K562 (cell line): Measurements from ENCODE around the gene CTNS. TPM values are rescaled to one million over a fixed set of nuclear protein-coding genes. Genes with fewer than 3 reads are reported as not detected.

ENCODE experiments used
- ATAC-seq: fragments of 200-7000 bp; cut with Tn5 transposase; 3 replicates; pipeline ENCODE4 v1.9.1; 2020; ENCODE audit warnings: moderate library complexity
- BruUV-seq: library from RNA; stranded (reverse); fragments of 400-500 nt; replicated peaks from 2 replicates; lab custom pipeline; 2021; lab: Mats Ljungman, UMichigan
- CTCF ChIA-PET: fragments of 300-600 bp; formaldehyde crosslinking; extraction: SDS; loops from one replicate; lab custom pipeline; 2021; ENCODE audit warnings: low intra/inter-chr PET ratio; lab: Yijun Ruan, JAX
- POLR2A ChIA-PET: fragments of 300-600, 350-650 bp; sonication (Branson Sonifier 250); formaldehyde crosslinking; extraction: SDS; loops from one replicate; lab custom pipeline; 2021; ENCODE audit warnings: antibody characterized with exemption, inconsistent platforms; lab: Yijun Ruan, JAX
- DNase-seq, 4 experiments: peaks; one replicate each; pipeline versions ENCODE4 v3.0.0 to v3.0.0-alpha.2; 2011 to 2018; ENCODE audit warnings: low spot score in 3 of 4, mixed read lengths in 3 of 4; ENCODE audit errors: extremely low read depth in 1 of 4
- FAIRE-seq: peaks from 2 replicates; lab custom pipeline; 2011; peaks lifted over from hg19 to GRCh38; lab: Jason Lieb, UNC
- H2AFZ ChIP-seq: 2 replicates; pipeline ENCODE4 v1.6.0; 2011; ENCODE audit warnings: low read depth, low read length, control low read depth, inconsistent platforms
- H3K27ac ChIP-seq: fragments of 200-600 bp; 3 replicates; pipeline ENCODE4 v1.8.0; 2011; ENCODE audit warnings: low read depth, mild to moderate bottlenecking, control low read depth, inconsistent platforms, low read length, moderate library complexity, mixed read lengths; ENCODE audit errors: extremely low read depth
- H3K27me3 ChIP-seq, 2 experiments: fragments of 300-600 bp in 1 of 2; 2 replicates in 1 of 2; 3 replicates in 1 of 2; pipeline versions ENCODE4 v1.6.0 to v1.8.0; 2011; ENCODE audit warnings: inconsistent platforms in 2 of 2, low read length in 2 of 2, mild to moderate bottlenecking in 1 of 2, mixed read lengths in 1 of 2, moderate library complexity in 1 of 2; ENCODE audit not compliant: control insufficient read depth in 2 of 2, insufficient read depth in 2 of 2
- H3K36me3 ChIP-seq: fragments of 300-600 bp; 3 replicates; pipeline ENCODE4 v1.8.0; 2011; ENCODE audit warnings: mild to moderate bottlenecking, low read length, inconsistent platforms; ENCODE audit not compliant: control insufficient read depth, insufficient read depth
- H3K4me1 ChIP-seq, 2 experiments: fragments of 200-600 bp in 1 of 2; replicated peaks in 1 of 2; 2 replicates in 1 of 2; 3 replicates in 1 of 2; pipeline versions ENCODE4 v1.5.1 to v1.8.0; 2011; ENCODE audit warnings: inconsistent platforms in 2 of 2, low read length in 2 of 2, mild to moderate bottlenecking in 1 of 2, mixed read lengths in 1 of 2, moderate library complexity in 1 of 2; ENCODE audit not compliant: control insufficient read depth in 2 of 2, insufficient read depth in 2 of 2
- H3K4me2 ChIP-seq: 2 replicates; pipeline ENCODE4 v1.6.1; 2011; ENCODE audit warnings: low read length, control low read depth, inconsistent platforms, mixed read lengths; ENCODE audit not compliant: insufficient read depth
- H3K4me3 ChIP-seq: fragments of 200-600 bp; sonication (generic), shearing (Covaris generic); 2 replicates; pipeline ENCODE4 v1.5.1; 2016; ENCODE audit warnings: control low read depth, inconsistent platforms
- H3K79me2 ChIP-seq: fragments of 200-600 bp; 3 replicates; pipeline ENCODE4 v1.8.0; 2011; ENCODE audit warnings: low read length, inconsistent platforms; ENCODE audit not compliant: control insufficient read depth, insufficient read depth
- H3K9ac ChIP-seq, 2 experiments: 2 replicates each; pipeline versions ENCODE4 v1.6.0 to v1.6.1; 2011; ENCODE audit warnings: low read depth in 2 of 2, low read length in 2 of 2, control low read depth in 1 of 2, inconsistent platforms in 1 of 2, mild to moderate bottlenecking in 1 of 2, mixed read lengths in 1 of 2; ENCODE audit not compliant: insufficient read depth in 1 of 2
- H3K9me1 ChIP-seq: one replicate; pipeline ENCODE4 v1.6.0; 2011; ENCODE audit warnings: inconsistent platforms, mild to moderate bottlenecking, low read length, moderate library complexity; ENCODE audit not compliant: control insufficient read depth, insufficient read depth
- H3K9me3 ChIP-seq: replicated peaks from 2 replicates; pipeline ENCODE4 v1.5.1; 2011; ENCODE audit warnings: low read depth, low read length, inconsistent platforms; ENCODE audit not compliant: control insufficient read depth, insufficient read depth
- H4K20me1 ChIP-seq: replicated peaks from 2 replicates; pipeline ENCODE4 v1.6.1; 2011; ENCODE audit warnings: low read length, inconsistent platforms, mixed read lengths; ENCODE audit not compliant: control insufficient read depth, insufficient read depth
- CCNT2 ChIP-seq: IDR thresholded peaks from 2 replicates; pipeline ENCODE4 v1.6.1; 2011; ENCODE audit warnings: borderline replicate concordance, low read depth, mild to moderate bottlenecking, moderate library complexity, mixed read lengths, low read length; ENCODE audit not compliant: insufficient read length; ENCODE audit errors: extremely low read depth
- E2F3 ChIP-seq: fragments of 250-450 bp; sonication (Bioruptor Pico); IDR thresholded peaks from 2 replicates; pipeline ENCODE4 v1.4.0; 2020; ENCODE audit warnings: mild to moderate bottlenecking
- EGR1 ChIP-seq: fragments of 450-650 bp; conservative IDR thresholded peaks from 2 replicates; pipeline ENCODE4 v1.6.1; 2017; ENCODE audit warnings: mild to moderate bottlenecking
- KDM5B ChIP-seq: fragments of 200-600 bp; sonication (generic); IDR thresholded peaks from 2 replicates; pipeline ENCODE4 v1.6.1; 2012; ENCODE audit warnings: low read depth, mild to moderate bottlenecking, moderate library complexity, low read length, control low read depth, inconsistent platforms; ENCODE audit not compliant: insufficient replicate concordance
- RBFOX2 ChIP-seq: fragments of 200-400 bp; formaldehyde crosslinking; IDR thresholded peaks from 2 replicates; pipeline ENCODE4 v1.6.1; 2017; ENCODE audit warnings: low read depth, mild to moderate bottlenecking, low read length, moderate library complexity
- RBM34 ChIP-seq: fragments of 200-400 bp; formaldehyde crosslinking; IDR thresholded peaks from 2 replicates; pipeline ENCODE4 v1.6.1; 2018; ENCODE audit warnings: low read length, borderline replicate concordance; ENCODE audit not compliant: insufficient read depth
- SIRT6 ChIP-seq: IDR thresholded peaks from one replicate; pipeline ENCODE4 v1.6.1; 2012; ENCODE audit warnings: low read depth, mild to moderate bottlenecking, control low read depth, inconsistent platforms, low read length, moderate library complexity
- THRB ChIP-seq: fragments of 450-650 bp; formaldehyde crosslinking; conservative IDR thresholded peaks from 2 replicates; pipeline ENCODE4 v1.4.0; 2022; ENCODE audit warnings: mild to moderate bottlenecking, missing genetic modification characterization
- WGBS: fragments of 100-300 bp; shearing (Covaris generic); methylation state at CpG from one replicate; pipeline ENCODE4 v1.1.6; 2016; ENCODE audit warnings: low coverage, mixed read lengths; ENCODE audit not compliant: insufficient coverage; ENCODE audit errors: missing lambda C conversion rate; 5-methylcytosine and 5-hydroxymethylcytosine counted together
- in situ Hi-C: fragments of 300-500 bp; cut with MboI; formaldehyde crosslinking; loops from 4 replicates; pipeline ENCODE4 v1.15.0; 2018; ENCODE audit warnings: inconsistent platforms, mixed read lengths
- intact Hi-C: fragments of 100-400 bp; cut with micrococcal nuclease; formaldehyde crosslinking; loops from 2 replicates; pipeline ENCODE4 v1.14.2; 2022
- polyA plus RNA-seq, 8 experiments: library from polyadenylated mRNA; depleted of rRNA in 4 of 8; stranded (reverse) in 5 of 8; unstranded in 3 of 8; fragments of >200 nt; fragmentation: Nextera tagmentation in 2 of 8; fragmentation: Illumina TruSeq in 1 of 8; extraction: Ambion mirVana in 2 of 8; extraction: Trizol in 1 of 8; gene quantifications; 2 replicates each; pipeline versions ENCODE4 v1.2.1 to v1.2.3, GENCODE V29; 2011 to 2014; ENCODE audit warnings: inconsistent platforms in 1 of 8, missing spikeins in 1 of 8
- total RNA-seq, 7 experiments: library from RNA; depleted of rRNA in 6 of 7; stranded (reverse); fragments of >200 nt in 6 of 7; fragmentation: Illumina TruSeq in 2 of 7; extraction: Trizol in 2 of 7; gene quantifications; 2 replicates each; pipeline versions ENCODE4 v1.2.1 to v1.2.3, GENCODE V29; 2011 to 2021; ENCODE audit warnings: low replicate concordance in 1 of 7
- TF ChIP-seq, protein P1 (sequence below): sonication (generic); formaldehyde crosslinking; IDR thresholded peaks from 2 replicates; pipeline ENCODE4 v1.8.1; 2022; ENCODE audit warnings: missing genetic modification reagents

CTNS gene
- total and polyA plus RNA-seq, 9 of the 15 experiments (the other 6 are each of a cell fraction or from before 2014, with no cell fraction given) = 0.66 to 8.4 (median 4.9) TPM

DNA sequence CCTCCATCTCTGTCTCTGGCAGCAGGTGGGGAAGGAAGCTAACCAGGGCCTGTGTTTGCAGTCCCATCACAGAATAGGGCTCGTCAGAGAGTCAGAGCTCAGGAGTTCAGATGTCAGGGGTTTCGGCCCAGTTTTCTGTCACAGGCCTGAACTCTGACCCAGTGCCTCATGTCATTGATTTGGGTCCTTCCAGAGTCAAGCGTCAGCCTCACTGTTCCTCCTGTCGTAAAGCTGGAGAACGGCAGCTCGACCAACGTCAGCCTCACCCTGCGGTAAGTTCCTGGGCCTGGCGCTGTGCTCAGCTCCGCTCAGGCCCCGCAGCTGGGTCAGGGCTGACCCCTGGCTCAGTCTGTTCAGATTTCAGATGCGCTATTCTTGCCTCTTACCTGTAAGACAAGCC lies 10.7 kb downstream of the CTNS start:
- Histone ChIP-seq H3K9me3 (no peaks in the 10 kb centered on the region), H2AFZ (no peak overlapping the region), H3K79me2 (no peaks in the 10 kb centered on the region), H3K36me3 (no peaks in the 10 kb centered on the region), H3K9ac (peak overlapping the region in 1 of 2 experiments; percentile 35; a peak in 1 of 4 replicates), H4K20me1 (no peaks in the 10 kb centered on the region), H3K4me2 (no peak overlapping the region), H3K4me1 (peaks cover 0 to 6% of the 10 kb centered on the region in 2 experiments; a peak in 1 of 5 replicates), H3K27ac (no peak overlapping the region), H3K4me3 (no peak overlapping the region), H3K27me3 (no peaks in the 10 kb centered on the region), H3K9me1 (no peaks in the 10 kb centered on the region)
- intact Hi-C loops (no loop called here), in situ Hi-C loops (no loop called here)
- DNase-seq (no peak), ATAC-seq (no peak), FAIRE-seq (no peak)
- TF ChIP-seq THRB (CRISPR knock-in tag) = no peak
- no peak for TF ChIP-seq CCNT2
- no peak for TF ChIP-seq RBFOX2
- TF ChIP-seq, protein P1, sequence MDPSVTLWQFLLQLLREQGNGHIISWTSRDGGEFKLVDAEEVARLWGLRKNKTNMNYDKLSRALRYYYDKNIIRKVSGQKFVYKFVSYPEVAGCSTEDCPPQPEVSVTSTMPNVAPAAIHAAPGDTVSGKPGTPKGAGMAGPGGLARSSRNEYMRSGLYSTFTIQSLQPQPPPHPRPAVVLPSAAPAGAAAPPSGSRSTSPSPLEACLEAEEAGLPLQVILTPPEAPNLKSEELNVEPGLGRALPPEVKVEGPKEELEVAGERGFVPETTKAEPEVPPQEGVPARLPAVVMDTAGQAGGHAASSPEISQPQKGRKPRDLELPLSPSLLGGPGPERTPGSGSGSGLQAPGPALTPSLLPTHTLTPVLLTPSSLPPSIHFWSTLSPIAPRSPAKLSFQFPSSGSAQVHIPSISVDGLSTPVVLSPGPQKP (CRISPR knock-in tag) = no peak
- TF ChIP-seq KDM5B = no peak
- TF ChIP-seq E2F3 (CRISPR knock-in tag) = no peak
- TF ChIP-seq RBM34 = no peak
- TF ChIP-seq SIRT6 = no peak
- TF ChIP-seq EGR1 = no peak
- POLR2A ChIA-PET = interaction anchor here (0.9 kb wide), 1 partner anchor 20 kb away, joined by 3 read pairs; no protein-coding TSS in a partner anchor
- WGBS = 72% methylated on average over 7 of the region's 12 CpGs
- no TSS peak for BruUV-seq
- CTCF ChIA-PET = interaction anchor here (0.6 kb wide), 1 partner anchor 45 kb away, joined by 3 read pairs; no protein-coding TSS in a partner anchor
